HG02884 (cell line): ENCODE results near the gene GOLGB1.
"Not testable (repeated sequence)": the region's sequence is repeated elsewhere in the genome, so short reads cannot be mapped to it uniquely, and the experiment has no call there.

Experiments used
- ATAC-seq: cut with Tn5 transposase; IDR thresholded peaks from one replicate; pipeline ENCODE4 v1.9.1; 2021; ENCODE audit warnings: mild to moderate bottlenecking, moderate library complexity; ENCODE audit not compliant: unreplicated experiment

Gene GOLGB1

DNA sequence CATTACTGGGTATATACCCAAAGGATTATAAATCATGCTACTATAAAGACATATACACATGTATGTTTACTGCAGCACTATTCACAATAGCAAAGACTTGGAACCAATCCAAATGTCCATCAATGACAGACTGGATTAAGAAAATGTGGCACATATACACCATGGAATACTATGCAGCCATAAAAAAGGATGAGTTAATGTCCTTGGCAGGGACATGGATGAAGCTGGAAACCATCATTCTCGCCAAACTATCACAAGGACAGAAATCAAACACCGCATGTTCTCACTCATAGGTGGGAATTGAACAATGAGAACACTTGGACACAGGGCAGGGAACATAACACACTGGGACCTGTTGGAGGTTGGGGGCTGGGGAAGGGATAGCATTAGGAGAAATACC lies 6.4 kb downstream of the GOLGB1 start:
- ATAC-seq, result not testable (repeated sequence)

DNA sequence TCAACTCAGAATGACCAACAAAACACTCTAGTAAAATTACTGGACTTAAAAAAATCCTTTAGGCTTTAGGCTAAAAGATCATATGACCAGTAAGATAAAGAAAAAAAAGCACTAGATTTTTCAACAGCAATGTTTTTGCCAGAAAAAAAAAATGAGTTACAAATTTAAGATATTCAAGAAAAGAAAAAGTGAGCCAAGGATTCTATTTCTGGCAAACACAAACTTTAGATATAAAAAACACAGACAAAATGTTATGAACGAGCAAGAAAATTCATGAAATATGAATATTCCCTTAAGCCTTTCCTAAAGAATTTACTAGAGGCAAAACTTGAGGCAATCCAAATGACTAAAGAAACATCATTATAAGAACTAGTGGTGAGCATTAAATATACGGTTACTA lies 8.6 kb downstream of the GOLGB1 start:
- no peak for ATAC-seq

DNA sequence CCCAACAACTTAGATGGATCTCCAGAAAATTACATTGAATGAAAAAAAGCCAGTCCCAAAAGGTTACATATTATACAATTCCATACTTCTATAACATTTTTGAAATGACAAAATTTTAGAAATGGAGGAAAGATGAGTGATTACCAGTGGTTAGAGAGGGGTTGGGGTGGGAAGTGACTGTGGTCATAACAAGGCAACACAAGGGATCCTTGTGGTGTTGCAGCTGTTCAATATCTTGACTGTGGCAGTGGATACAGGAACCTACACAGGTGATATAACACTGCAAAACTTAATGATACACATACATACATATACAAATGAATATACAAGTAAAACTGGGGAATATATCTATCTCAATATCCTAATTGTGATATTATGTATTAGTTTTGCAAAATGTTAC lies 9.6 kb downstream of the GOLGB1 start:
- ATAC-seq, result no peak

DNA sequence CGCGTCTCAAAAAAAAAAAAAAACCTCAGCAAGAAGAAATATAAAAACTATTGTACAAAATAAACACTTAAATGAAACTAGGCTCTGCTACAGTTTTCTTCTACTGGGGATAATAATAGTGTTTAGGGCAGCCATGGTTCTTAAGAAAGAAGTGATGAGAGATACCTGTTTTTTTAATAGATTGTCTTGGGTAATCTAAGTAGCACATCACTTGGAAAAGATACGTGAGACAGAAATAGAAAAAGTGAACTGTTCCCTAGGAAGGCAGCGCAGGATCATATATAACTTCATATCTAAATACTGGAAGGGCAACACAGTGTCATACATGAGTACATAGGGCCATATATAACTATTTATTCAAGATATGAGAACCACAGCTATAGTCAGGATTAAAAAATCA lies 11.9 kb downstream of the GOLGB1 start:
- no peak for ATAC-seq

DNA sequence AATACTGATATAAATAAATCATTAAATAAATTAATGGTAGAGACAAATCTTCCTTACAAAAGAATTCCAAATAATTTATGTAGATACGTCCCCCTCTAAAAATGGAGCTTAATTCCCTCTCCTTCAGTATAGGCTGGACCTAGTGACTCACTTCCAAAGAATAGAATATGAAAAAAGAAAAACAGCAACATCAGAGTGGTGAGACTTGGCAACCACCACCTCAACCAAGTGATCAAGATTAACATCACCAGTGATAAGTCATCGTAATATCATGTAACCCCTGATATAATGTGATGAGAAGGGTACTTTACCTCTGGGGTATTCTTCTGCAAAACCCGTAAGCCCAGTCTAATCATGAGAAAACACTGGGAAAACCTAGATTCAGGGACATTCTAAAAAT lies 13.4 kb downstream of the GOLGB1 start:
- no peak for ATAC-seq

DNA sequence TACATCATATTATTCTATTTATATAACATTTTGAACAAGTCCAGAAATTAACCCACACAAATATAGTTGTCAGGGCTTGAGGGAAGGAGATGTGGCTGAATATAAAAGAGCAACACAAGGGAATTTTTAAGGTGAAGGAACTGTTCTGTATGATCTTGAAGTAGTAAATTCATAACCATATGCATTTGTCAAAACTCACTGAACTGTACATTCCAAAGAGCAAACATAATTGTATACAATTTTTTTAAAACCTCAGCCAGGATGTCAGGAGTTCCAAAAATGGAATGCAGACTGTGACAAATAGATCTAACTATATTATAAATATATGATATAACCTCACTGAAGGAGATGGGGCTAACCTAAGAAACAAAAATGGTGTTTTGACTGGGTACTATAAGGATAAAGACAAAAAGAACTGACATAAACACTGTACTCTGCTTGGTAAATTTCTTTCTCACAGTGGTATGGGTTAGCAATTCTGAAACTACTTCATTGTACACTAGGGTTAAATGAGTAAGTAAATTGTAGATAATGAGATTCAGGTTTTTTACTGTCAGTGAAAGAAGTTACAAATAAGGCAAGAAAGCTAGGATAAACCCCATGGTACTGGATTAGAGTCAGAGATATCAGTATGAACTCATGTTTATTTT lies 14.4 kb downstream of the GOLGB1 start:
- peak; percentile 97 for ATAC-seq

DNA sequence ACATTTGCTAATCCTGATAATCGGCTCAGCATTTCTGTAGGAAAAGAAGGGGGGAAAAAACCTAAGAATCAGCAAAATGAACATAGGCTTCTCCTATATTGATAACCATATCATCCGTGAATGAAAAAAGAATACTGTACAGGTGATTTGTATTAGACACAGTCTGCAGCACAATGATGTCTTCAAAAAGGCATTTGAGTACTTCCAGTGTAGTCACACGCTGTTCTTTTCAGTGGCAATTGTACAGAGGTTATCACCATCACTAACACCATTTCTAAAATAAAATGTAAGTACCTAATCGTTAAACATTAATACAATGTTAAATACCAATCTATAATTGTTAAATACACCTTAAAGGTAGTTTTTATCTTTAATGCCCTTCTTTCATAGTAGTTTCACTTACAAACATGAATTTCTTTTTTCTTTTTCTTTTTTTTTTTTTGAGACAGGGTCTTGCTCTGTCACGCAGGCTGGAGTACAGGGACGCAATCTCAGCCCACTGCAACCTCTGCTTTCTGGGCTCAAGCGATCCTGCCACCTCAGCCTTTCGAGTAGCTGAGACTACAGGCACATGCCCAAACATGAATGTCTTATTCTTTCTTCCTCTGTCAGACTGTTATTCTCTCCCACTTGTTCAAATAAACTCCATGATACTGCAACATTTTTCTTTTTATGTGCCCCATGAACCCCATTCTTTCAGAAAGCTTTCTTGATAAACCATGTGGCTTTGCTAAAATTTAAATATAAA lies 18.4 kb downstream of the GOLGB1 start:
- ATAC-seq, result no peak

DNA sequence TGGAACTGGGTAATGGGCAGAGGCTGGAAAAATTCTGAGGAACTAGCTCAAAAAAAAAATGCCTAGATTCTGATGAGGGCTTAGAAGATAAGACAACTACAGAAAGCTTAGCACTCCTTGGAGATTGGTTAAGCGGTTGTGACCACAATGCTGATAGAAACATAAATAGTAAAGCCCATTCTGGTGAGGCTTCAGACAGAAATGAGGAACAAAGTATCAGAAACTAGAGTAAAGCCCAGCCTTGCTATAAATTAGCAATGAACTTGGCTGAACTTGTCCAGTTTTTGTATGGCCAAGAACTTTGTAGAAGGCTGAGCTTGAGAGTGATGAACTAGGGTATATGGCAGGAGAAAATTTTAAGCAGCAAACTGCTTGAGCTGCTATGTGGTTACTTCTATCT lies 25.4 kb downstream of the GOLGB1 start:
- peak; percentile 96 for ATAC-seq

DNA sequence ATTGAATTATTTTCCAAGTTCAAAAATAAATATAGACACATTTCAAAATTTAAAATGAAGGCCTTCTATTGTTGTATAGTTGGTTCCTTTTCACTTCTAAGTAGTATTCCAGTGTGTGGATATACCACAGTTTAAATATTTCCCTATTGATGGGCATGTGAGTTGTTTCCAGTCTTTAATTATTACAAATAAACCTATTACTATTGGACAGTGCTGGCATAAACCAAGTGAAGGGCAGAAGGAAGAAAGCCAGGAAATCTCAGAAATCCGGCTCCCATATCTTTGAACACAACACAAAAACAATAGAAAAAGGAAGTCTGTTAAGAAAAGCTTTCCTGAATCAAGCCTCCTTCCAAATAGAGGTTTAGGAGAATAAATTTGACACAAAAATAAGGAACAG lies 26.1 kb downstream of the GOLGB1 start:
- ATAC-seq, result no peak

DNA sequence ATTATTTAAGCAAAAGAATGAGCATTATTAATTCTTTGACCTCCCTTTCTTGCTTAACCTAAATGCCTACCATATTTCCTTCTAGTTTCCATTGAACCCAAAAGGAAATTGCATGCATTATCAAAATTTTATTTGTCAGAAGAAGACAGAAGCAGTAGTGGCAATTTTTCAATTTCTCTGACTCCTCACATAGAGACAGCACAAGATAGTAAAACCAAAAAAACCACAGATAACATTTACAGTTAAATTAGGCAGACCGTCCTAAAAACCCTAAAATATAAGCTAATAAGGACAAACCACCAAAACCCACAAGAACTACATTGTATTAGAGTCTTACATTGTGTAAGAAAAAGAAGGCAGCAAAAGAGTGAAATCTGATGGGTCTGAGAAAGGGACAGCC lies 27.1 kb downstream of the GOLGB1 start:
- ATAC-seq, result no peak

DNA sequence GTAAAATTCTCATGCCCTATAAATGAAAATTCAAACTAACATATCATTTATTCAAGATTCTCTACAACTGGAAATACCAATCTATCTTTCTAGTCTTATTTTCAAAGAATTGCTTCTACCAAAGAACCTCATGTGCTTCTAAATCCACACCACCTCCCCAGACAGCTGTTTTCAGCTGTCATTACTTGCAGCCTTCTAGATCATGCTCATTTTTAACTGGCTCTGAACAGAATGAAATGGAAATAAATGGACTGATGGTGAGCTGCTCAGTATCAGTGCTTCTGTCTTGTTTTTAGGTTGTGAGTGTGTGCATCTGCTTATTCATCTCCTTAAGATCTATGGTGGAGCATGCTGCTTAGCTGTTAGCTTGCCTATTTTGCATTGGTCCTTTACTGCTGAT lies 29.4 kb downstream of the GOLGB1 start:
- ATAC-seq, result no peak

DNA sequence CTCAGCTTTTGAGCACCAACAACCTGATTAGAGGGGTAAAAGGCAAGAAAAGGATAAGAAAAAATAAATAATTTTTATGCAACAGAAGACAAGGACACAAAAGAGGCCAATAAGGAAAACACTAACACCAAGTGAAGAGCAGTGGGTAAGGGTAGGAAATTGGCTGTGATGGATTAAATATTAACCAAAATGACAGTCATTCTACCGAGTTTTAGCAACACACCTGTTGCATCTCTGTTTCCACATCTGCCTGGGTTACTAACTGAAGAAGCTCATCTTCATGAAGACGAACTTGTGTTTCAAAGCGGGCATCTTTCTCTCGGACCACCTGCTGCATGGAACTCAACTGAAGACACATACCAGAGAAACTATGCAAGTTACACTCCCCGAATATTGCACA lies 30.1 kb downstream of the GOLGB1 start:
- ATAC-seq, result no peak

DNA sequence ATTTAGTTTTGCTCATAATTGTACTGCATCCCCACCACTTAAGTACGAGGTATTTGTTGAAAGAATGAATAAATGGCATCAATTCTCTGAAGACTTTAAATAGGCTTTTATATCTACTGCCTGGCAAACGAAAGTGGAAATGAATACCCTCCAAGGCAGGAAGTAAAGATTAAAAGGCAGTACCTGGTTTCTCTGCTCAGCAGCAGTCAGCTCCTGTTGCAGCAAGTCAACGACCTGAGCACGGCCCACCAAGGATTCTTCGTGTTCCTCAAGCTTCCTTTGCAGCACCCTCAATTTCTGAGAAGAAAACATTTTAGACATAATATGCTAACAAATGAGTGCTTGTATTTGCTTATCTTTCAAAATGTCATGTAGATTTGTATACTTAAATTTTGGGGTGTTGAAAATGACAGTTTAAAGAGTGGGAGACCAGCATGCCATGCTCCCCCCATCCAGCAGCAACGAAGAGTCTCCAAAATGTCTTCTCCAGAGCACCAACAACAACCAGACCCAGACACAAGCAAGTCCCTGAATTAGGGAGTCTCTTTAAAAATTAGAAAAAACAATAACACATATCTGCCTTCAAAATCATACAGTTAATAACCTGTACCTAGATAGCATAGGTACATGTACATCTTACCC lies 31.2 kb downstream of the GOLGB1 start:
- ATAC-seq, result no peak

DNA sequence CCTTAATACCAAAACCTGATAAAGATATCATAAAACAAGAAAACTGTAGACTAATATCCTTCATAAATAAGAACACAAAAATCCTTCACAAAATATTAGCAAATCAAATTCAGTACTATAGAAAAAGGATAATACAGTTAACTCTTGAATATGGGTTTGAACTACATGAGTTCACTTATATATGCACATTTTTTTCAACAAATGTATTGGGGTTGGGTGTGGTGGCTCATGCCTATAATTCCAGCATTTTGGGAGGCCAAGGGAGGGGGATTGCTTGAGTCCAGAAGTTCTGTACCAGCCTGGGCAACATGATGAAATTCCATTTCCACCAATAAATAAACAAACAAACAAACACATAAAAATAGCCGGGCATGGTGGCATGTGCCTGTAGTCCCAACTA lies 39.2 kb downstream of the GOLGB1 start:
- no peak for ATAC-seq

DNA sequence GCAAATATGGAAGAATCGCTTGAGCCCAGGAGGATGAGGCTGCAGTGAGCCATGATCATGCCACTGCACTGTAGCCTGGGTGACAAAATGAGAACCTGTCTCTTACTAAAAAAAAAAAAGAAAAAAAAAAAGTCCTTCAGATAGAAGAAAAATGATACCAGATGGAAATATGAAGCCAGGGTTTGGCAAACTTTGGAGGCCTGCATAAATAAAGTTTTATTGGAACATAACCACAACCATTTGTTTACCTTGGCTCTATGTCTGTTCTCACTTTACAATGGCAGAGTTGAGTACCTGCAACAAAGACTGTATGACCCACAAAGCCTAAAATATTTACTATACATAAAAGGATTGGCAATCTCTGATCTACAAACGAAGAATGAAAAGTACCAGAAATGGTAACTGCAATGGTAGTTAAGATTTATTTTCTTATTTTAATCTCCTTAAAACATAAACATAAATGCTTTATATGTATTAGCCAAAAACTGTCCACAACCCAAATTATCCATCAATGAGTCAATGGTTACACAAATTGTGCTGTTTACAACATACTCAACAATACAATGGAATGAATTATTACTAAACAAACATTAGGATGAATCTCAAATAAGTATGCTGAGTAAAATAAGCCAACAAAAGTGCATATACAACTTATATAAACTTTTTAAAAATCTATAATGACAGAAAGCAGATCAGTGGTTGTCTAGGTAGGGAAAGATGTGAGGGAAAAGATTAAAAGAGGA lies 41.8 kb downstream of the GOLGB1 start:
- no peak for ATAC-seq

DNA sequence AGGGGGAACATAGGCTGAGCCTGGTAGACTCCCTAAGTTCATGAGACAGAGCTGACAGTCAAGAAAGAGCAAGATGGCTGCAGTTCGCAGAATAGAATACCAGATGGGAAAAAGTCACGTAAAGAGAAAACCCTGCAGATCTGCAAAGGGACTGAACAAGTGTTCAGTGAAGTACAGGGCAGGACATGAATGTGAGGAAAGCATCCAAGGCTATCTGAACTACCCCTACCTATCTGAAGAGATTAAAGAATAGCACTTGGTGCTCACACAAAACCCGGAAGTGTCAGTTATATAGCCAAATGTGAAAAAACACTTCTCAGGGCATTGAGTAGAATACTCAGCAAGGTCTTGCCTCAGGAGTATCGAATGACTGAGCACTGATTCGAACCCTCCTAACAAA lies 44.0 kb downstream of the GOLGB1 start:
- no peak for ATAC-seq

DNA sequence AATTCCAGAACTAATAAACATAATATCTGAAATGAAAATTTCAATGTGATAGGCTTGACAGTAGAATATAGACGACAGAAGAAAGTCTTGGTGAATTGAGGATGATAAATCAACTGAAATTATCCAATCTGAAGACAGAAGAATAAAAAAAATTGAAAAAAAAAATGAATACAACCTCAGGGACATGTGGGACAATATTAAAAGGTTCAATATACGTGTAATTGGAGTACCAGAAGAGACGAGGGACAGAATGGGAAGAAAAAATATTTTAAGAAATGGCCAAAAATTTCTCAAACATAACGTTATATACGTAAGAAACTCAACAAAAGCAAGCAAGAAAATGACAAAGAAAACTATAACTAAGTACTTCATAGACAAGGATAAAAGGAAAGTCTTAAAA lies 45.6 kb downstream of the GOLGB1 start:
- ATAC-seq, result no peak

DNA sequence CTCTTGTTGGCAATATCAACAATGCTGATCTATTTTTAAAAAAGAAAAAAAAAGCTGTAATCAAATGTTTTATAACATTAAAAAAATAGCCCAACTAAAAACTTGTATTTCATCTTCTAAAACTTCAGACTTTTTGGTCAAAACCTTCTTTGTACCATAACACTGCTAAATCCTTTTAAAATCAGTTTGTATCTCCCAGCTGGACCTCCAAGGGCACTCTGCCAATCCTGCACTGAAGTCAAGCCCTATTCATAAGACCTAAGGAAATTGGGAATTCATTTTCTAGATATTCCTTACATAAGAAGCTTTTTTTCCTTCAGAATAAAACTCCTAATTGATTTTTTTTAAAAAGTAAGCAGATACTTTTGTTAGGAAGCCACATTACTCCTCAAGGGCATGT lies 50.6 kb downstream of the GOLGB1 start:
- ATAC-seq, result no peak

DNA sequence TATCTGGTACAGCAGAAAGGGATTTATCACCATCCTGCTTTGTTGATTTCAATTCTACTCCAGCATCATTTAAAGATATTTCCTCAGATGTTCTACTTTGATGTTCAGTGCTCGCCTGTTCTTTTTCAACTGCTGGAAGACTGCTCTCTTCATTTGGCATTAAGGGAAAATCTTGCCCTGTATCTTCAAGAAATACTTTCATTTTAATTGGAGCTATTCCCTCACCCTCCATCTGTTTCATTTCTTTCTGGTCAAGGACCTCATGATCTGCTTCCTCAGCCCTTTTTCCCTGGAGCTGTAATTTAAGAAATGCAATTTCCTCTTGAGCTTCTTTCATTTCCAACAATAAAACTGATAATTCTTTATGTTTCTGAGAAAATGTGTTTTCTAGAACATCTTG lies 51.1 kb downstream of the GOLGB1 start:
- no peak for ATAC-seq

DNA sequence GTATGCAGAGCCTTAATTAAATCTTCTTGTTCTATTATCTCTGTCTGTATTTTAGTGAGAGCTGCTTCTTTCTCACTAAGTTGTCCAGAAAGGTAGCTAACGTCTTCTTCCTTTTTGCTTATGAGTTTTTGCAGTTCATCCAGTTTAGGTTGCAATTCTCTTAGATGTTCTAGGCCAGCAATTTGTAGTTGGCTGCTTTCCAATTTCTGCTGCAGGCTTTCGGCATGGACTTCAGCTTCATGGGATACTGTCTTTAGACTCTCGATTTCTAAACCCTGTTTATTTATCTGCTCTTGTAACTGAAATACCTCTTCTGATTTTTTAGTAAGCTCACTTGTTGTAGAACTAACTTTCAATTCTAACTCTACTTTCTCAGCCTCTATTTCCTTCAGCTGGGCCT lies 53.4 kb downstream of the GOLGB1 start:
- no peak for ATAC-seq

DNA sequence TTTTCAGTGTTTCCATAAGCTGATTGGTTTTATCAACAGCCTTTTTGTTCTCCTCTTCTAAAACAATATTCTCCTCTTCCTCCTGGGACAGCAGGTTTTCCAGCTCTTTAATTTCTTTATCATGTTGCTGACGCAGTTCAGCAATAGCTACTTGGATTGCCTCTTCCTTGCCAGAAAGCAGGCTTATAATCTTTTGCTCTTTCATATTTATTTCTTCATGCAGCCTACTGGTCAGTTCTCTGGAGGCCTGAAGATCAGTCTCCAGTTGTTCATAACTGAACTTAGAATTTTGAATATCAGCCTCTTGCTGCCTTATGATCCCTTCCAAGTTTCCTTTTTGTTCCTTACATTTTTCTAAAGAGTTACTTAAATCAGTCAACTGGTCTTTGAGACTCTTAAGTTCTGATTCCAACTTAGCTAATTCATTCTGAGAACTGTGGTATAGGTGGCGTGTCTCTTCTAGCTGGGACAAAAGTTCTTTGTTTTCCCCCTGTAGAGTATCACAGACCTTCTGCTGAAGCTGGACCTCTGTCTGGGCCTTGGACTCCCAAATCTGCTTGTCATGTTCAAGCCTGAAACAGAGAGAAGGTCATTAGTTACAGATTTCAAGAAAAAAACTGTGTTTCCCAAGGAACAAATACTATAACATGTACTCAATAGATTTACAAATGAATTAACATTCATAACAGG lies 57.4 kb downstream of the GOLGB1 start:
- ATAC-seq, result no peak
